Measurements from ENCODE around the gene TAX1BP3. TPM values are rescaled to one million over a fixed set of nuclear protein-coding genes. Genes with fewer than 3 reads are reported as not detected.

TAX1BP3 gene
- total and polyA plus RNA-seq, 12 donors: 32.1 to 311 (median 158) TPM

DNA sequence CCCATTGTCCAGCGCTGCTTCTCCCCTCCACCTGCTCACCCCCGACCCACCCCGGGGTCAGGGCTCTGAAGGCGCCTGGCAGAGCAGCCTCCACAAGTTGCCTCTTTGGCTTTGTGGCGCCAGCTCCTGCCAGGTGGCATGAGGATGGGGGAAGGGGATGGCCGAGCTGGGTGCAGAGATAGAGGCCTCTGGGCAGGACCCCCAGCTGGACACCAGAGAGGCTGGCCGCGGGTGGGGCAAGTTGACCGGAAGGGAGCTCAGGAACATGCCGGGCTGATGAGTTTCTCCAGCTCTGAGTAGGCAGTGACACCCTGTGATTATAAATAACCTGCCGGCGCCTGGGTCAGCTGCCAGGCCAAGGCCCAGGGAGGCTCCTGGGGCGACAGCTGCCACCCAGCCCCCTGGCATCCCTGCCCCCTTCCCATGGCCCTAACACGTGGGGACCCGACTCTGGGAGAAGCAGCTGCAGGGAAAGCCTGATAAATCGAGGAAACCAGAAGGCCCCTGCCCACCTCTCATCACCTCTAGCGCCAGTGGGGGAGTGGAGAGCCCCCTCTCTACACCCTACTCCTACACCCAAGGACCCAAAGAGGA is 26.8 kb upstream of the TAX1BP3 start:
- no peak overlapping the region for H3K27ac ChIP-seq
- intact Hi-C loops (cut with DNase I): no loop called here
- H3K27me3 ChIP-seq: peaks cover 21% of the 10 kb centered on the region
- WGBS, 4 donors: 20 to 47% (median 26%) methylated on average over 3 to 17 of the region's 17 CpGs
- DNase-seq: no peak
- no peaks in the 10 kb centered on the region for H3K9me3 ChIP-seq (replicated peaks in 1 of 3)
- no peaks in the 10 kb centered on the region for H3K36me3 ChIP-seq (replicated peaks in 1 of 2)
- H3K4me3 ChIP-seq: peak overlapping the region in 2 of 4 donors; percentile 16 to 65
- peaks cover 6 to 13% of the 10 kb centered on the region in 2 donors for H3K4me1 ChIP-seq (replicated peaks in 1 of 2)
- TF ChIP-seq POLR2A (IDR thresholded peaks at IDR 0.05): no peak

DNA sequence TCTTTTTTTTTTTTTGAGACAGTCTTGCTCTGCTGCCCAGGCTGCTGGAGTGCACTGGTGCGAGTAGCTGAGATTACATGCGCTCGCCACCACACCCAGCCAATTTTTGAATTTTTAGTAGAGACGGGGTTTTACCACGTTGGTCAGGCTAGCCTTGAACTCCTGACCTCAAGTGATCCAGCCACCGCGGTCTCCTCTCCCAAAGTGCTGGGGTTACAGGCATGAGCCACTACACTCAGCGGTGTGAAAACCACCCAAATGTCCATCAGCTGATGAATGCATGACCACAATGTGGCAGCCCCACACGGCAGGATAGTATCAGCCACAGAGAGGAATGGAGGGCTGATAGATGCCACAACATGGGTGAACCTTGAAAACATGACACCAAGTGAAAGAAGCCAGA is 25.5 kb upstream of the TAX1BP3 start:
- Histone ChIP-seq H3K27me3 (peaks cover 21% of the 10 kb centered on the region), H3K27ac (no peak overlapping the region), H3K4me1 (replicated peaks in 1 of 2) (peaks cover 6 to 13% of the 10 kb centered on the region in 2 donors), H3K36me3 (replicated peaks in 1 of 2) (no peaks in the 10 kb centered on the region), H3K9me3 (replicated peaks in 1 of 3) (no peaks in the 10 kb centered on the region), H3K4me3 (no peak overlapping the region)
- 65 to 77% (median 74%) methylated on average over 9 of the region's 9 CpGs for WGBS, 4 donors
- intact Hi-C loops (cut with DNase I): no loop called here
- TF ChIP-seq, protein P1, sequence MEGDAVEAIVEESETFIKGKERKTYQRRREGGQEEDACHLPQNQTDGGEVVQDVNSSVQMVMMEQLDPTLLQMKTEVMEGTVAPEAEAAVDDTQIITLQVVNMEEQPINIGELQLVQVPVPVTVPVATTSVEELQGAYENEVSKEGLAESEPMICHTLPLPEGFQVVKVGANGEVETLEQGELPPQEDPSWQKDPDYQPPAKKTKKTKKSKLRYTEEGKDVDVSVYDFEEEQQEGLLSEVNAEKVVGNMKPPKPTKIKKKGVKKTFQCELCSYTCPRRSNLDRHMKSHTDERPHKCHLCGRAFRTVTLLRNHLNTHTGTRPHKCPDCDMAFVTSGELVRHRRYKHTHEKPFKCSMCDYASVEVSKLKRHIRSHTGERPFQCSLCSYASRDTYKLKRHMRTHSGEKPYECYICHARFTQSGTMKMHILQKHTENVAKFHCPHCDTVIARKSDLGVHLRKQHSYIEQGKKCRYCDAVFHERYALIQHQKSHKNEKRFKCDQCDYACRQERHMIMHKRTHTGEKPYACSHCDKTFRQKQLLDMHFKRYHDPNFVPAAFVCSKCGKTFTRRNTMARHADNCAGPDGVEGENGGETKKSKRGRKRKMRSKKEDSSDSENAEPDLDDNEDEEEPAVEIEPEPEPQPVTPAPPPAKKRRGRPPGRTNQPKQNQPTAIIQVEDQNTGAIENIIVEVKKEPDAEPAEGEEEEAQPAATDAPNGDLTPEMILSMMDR (IDR thresholded peaks at IDR 0.05): no peak
- no peak for TF ChIP-seq POLR2A (IDR thresholded peaks at IDR 0.05)
- DNase-seq: no peak

DNA sequence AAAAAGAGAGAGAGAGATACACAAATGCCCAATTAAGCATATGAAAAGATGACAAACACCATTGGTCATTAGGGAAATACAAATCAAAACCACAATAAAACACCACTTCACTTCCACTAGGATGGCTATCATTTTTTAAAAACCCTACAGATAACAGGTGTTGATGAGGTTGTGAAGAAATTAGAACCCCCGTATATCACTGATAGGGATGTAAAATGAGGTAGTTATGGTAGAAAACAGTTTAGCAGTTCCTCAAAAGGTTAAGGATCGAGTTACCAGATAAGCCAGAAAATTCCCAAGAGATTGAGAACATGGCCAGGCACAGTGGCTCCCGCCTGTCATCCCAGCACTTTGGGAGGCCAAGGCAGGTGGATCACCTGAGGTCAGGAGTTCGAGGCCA is 24.8 kb upstream of the TAX1BP3 start:
- 55 to 75% (median 73%) methylated on average over 4 of the region's 4 CpGs for WGBS, 4 donors

DNA sequence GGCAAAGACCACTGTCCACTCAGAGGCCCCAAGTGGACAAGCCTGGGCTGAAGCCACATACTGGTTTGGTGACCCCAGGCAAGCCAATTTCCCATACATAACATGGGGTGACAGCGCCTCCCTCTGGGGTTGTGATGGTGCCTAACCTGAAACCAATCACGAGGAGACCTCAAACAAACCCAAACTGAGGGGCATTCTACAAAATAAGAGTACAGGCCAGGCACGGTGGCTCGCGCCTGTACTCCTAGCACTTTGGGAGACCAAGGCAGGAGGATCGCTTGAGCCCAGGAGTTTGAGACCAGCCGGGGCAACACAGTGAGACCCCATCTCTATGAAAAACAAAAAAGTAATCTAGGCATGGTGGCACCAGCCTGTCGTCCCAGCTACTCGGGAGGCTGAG is 24.0 kb upstream of the TAX1BP3 start:
- no peaks in the 10 kb centered on the region for H3K9me3 ChIP-seq (replicated peaks in 1 of 3)
- intact Hi-C loops (cut with DNase I): no loop called here
- DNase-seq: no peak
- TF ChIP-seq POLR2A (IDR thresholded peaks at IDR 0.05): no peak
- TF ChIP-seq, protein P1 (IDR thresholded peaks at IDR 0.05): no peak
- H3K4me1 ChIP-seq (replicated peaks in 1 of 2): peaks cover 6 to 13% of the 10 kb centered on the region in 2 donors
- H3K27me3 ChIP-seq: peaks cover 21% of the 10 kb centered on the region
- no peak overlapping the region for H3K4me3 ChIP-seq
- 77 to 83% (median 81%) methylated on average over 9 of the region's 9 CpGs for WGBS, 4 donors
- H3K36me3 ChIP-seq (replicated peaks in 1 of 2): no peaks in the 10 kb centered on the region
- H3K27ac ChIP-seq: no peak overlapping the region

More for the DNA sequence above, 24.8 kb upstream of the TAX1BP3 start:
- no peak overlapping the region for H3K4me3 ChIP-seq
- H3K36me3 ChIP-seq (replicated peaks in 1 of 2): no peaks in the 10 kb centered on the region
- TF ChIP-seq, protein P1 (IDR thresholded peaks at IDR 0.05): no peak
- no peak for TF ChIP-seq POLR2A (IDR thresholded peaks at IDR 0.05)
- DNase-seq: no peak
- no peaks in the 10 kb centered on the region for H3K9me3 ChIP-seq (replicated peaks in 1 of 3)
- intact Hi-C loops (cut with DNase I): no loop called here
- peaks cover 21% of the 10 kb centered on the region for H3K27me3 ChIP-seq
- H3K4me1 ChIP-seq (replicated peaks in 1 of 2): peaks cover 6 to 13% of the 10 kb centered on the region in 2 donors
- H3K27ac ChIP-seq: no peak overlapping the region

DNA sequence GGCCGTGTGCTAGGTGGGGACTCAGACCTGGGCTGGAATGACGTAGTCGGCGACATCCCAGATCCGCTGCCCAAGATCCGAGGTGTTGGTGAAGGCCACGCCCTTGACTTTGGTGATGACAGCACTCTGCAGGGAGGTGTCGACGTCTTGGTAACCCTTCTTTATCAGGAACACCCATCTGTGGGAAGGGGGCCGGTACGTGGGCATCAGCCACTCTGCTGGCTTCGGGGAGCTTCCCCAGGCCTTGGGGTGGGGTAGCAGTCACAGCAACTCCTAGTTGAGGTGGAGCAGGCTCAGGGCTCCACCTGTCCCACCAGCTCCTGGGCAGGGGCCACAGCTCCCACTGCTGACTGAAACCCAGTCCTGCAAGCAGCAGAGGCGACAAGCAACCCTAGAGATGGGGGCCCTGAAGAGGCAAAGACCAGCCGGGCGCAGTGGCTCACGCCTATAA is 23.3 kb upstream of the TAX1BP3 start:
- no peaks in the 10 kb centered on the region for H3K9me3 ChIP-seq (replicated peaks in 1 of 3)
- no peaks in the 10 kb centered on the region for H3K36me3 ChIP-seq (replicated peaks in 1 of 2)
- TF ChIP-seq POLR2A (IDR thresholded peaks at IDR 0.05): no peak
- TF ChIP-seq, protein P1 (IDR thresholded peaks at IDR 0.05): no peak
- peaks cover 6 to 13% of the 10 kb centered on the region in 2 donors for H3K4me1 ChIP-seq (replicated peaks in 1 of 2)
- H3K4me3 ChIP-seq: no peak overlapping the region
- peaks cover 21% of the 10 kb centered on the region for H3K27me3 ChIP-seq
- no peak overlapping the region for H3K27ac ChIP-seq
- intact Hi-C loops (cut with DNase I): no loop called here
- WGBS, 4 donors: 74 to 87% (median 75%) methylated on average over 12 to 16 of the region's 16 CpGs; no CpG with 5 or more reads in 1 of the 4 donors
- DNase-seq: no peak

Data from adrenal gland (tissue), 12 donors.